Mesenchymal stem cell (in vitro differentiated cells and primary cell): Measurements from ENCODE around the gene ACSF2.

Source experiments
- DNase-seq: peaks from one replicate; pipeline ENCODE4 v3.0.0-alpha.2; 2013
- H2AFZ ChIP-seq: one replicate; pipeline ENCODE4 v1.6.1; 2013; ENCODE audit warnings: low read depth, mild to moderate bottlenecking, control low read depth, inconsistent platforms, low read length, moderate library complexity
- H2AK5ac ChIP-seq: 2 replicates; pipeline ENCODE4 v1.6.1; 2013; ENCODE audit warnings: low read length, moderate library complexity, mild to moderate bottlenecking, inconsistent platforms; ENCODE audit not compliant: severe bottlenecking
- H2BK120ac ChIP-seq: one replicate; pipeline ENCODE4 v1.6.1; 2013; ENCODE audit warnings: low read depth, mild to moderate bottlenecking, inconsistent platforms, low read length, moderate library complexity
- H2BK12ac ChIP-seq, 2 experiments: one replicate each; pipeline ENCODE4 v1.6.1; 2013; ENCODE audit warnings: inconsistent platforms in 2 of 2, low read length in 2 of 2, mild to moderate bottlenecking in 2 of 2, moderate library complexity in 2 of 2, control low read depth in 1 of 2
- H2BK15ac ChIP-seq: one replicate; pipeline ENCODE4 v1.6.1; 2013; ENCODE audit warnings: mild to moderate bottlenecking, low read depth, inconsistent platforms; ENCODE audit not compliant: poor library complexity, severe bottlenecking
- H2BK5ac ChIP-seq: 2 replicates; pipeline ENCODE4 v1.6.1; 2013; ENCODE audit warnings: low read depth, mild to moderate bottlenecking, low read length, control low read depth, inconsistent platforms; ENCODE audit not compliant: poor library complexity, severe bottlenecking
- H3K14ac ChIP-seq, 2 experiments: one replicate each; pipeline ENCODE4 v1.6.1; 2013; ENCODE audit warnings: inconsistent platforms in 2 of 2, low read length in 2 of 2, control low read depth in 1 of 2, mild to moderate bottlenecking in 1 of 2, moderate library complexity in 1 of 2
- H3K18ac ChIP-seq, 2 experiments: one replicate each; pipeline ENCODE4 v1.6.1; 2013; ENCODE audit warnings: inconsistent platforms in 2 of 2, low read length in 2 of 2, control low read depth in 1 of 2, low read depth in 1 of 2, mild to moderate bottlenecking in 1 of 2
- H3K23ac ChIP-seq, 2 experiments: one replicate each; pipeline ENCODE4 v1.6.1; 2013; ENCODE audit warnings: inconsistent platforms in 2 of 2, low read length in 2 of 2, mild to moderate bottlenecking in 2 of 2, moderate library complexity in 2 of 2, control low read depth in 1 of 2
- H3K27ac ChIP-seq: 2 replicates; pipeline ENCODE4 v1.5.1; 2013; ENCODE audit warnings: mild to moderate bottlenecking, moderate library complexity, low read length, control low read depth, inconsistent platforms; ENCODE audit not compliant: poor library complexity, severe bottlenecking
- H3K27me3 ChIP-seq, 2 experiments: 2 replicates each; pipeline versions ENCODE4 v1.6.1 to v1.7.0; 2013; ENCODE audit warnings: low read length in 2 of 2, mild to moderate bottlenecking in 2 of 2, moderate library complexity in 2 of 2, control low read depth in 1 of 2, inconsistent platforms in 1 of 2; ENCODE audit not compliant: control insufficient read depth in 1 of 2, insufficient read depth in 1 of 2
- H3K36me3 ChIP-seq, 2 experiments: 2 replicates each; pipeline versions ENCODE4 v1.6.1 to v1.7.0; 2013; ENCODE audit warnings: low read length in 2 of 2, control low read depth in 1 of 2, inconsistent platforms in 1 of 2, low read depth in 1 of 2, mild to moderate bottlenecking in 1 of 2; ENCODE audit not compliant: insufficient read depth in 2 of 2, control insufficient read depth in 1 of 2
- H3K4ac ChIP-seq, 2 experiments: one replicate each; pipeline ENCODE4 v1.6.1; 2013; ENCODE audit warnings: inconsistent platforms in 2 of 2, low read length in 2 of 2, mild to moderate bottlenecking in 2 of 2, moderate library complexity in 2 of 2, control low read depth in 1 of 2, low read depth in 1 of 2
- H3K4me1 ChIP-seq: 2 replicates; pipeline ENCODE4 v1.6.1; 2013; ENCODE audit warnings: low read depth, low read length, control low read depth; ENCODE audit not compliant: control insufficient read depth, insufficient read depth
- H3K4me2 ChIP-seq: 2 replicates; pipeline ENCODE4 v1.6.1; 2013; ENCODE audit warnings: low read length, mild to moderate bottlenecking, inconsistent platforms; ENCODE audit not compliant: poor library complexity, severe bottlenecking
- H3K4me3 ChIP-seq, 2 experiments: 2 replicates each; pipeline versions ENCODE4 v1.5.1 to v1.7.0; 2013; ENCODE audit warnings: low read length in 2 of 2, mild to moderate bottlenecking in 2 of 2, control low read depth in 1 of 2, low read depth in 1 of 2; ENCODE audit not compliant: insufficient read depth in 1 of 2
- H3K79me1 ChIP-seq: replicated peaks from 2 replicates; pipeline ENCODE4 v1.6.1; 2013; ENCODE audit warnings: mild to moderate bottlenecking, control low read depth, low read length, inconsistent platforms; ENCODE audit not compliant: poor library complexity, severe bottlenecking
- H3K9ac ChIP-seq: 2 replicates; pipeline ENCODE4 v1.7.0; 2013; ENCODE audit warnings: mild to moderate bottlenecking, low read length, moderate library complexity
- H3K9me3 ChIP-seq: 2 replicates; pipeline ENCODE4 v1.7.0; 2013; ENCODE audit warnings: mild to moderate bottlenecking, low read length; ENCODE audit not compliant: control insufficient read depth
- H4K8ac ChIP-seq: one replicate; pipeline ENCODE4 v1.6.1; 2013; ENCODE audit warnings: inconsistent platforms, mild to moderate bottlenecking, low read length, moderate library complexity
- H4K91ac ChIP-seq: one replicate; pipeline ENCODE4 v1.6.1; 2013; ENCODE audit warnings: mild to moderate bottlenecking, low read length, inconsistent platforms
- WGBS: methylation state at CpG from one replicate; pipeline ENCODE4 v1.1.7; 2013; ENCODE audit warnings: mixed read lengths; 5-methylcytosine and 5-hydroxymethylcytosine counted together

Gene ACSF2

DNA sequence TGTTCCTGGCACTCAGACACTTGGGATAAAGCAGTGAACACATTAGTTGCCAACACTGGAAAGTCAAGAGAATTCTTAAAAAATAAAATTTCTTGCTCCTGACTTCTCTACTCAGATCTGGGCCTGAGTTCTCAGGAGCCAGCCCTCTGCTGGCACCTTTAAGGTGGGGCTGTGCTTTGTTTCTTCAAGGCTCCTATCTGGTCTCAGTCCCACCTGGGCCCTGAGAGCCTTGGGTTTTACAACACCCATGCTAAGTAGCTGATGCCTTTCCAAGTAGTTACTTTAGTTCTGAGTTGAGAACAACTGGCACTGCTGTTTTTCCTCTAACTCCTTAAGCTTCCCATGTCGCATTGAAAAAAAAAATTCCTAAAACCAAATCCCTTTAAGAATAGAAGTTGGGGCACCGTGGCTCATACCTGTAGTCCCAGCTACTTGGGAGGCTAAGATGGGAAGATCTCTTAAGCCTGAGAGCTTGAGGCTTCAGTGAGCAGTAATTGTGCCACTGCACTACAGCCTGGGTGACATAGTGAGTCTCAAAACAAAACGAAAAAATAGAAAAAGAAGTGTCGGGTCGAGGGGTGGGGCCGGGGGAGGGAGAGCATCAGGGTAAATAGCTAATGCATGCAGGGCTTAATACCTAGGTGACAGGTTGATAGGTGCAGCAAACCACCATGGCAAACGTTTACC lies 26.1 kb downstream of the ACSF2 start:
- Histone ChIP-seq H2AFZ (no peak overlapping the region), H3K27me3 (no peaks in the 10 kb centered on the region), H3K9me3 (no peaks in the 10 kb centered on the region), H4K91ac (no peak overlapping the region), H3K4me1 (no peaks in the 10 kb centered on the region), H3K36me3 (peaks cover 0 to 11% of the 10 kb centered on the region in 2 experiments), H3K14ac (no peak overlapping the region), H3K4me2 (no peak overlapping the region), H3K27ac (no peak overlapping the region), H3K4me3 (no peak overlapping the region), H2AK5ac (no peak overlapping the region), H3K18ac (no peak overlapping the region), H3K9ac (no peak overlapping the region), H3K4ac (no peak overlapping the region), H2BK12ac (no peak overlapping the region), H3K79me1 (peaks cover 12% of the 10 kb centered on the region), H2BK5ac (no peak overlapping the region), H2BK15ac (no peak overlapping the region), H2BK120ac (no peak overlapping the region), H3K23ac (no peak overlapping the region), H4K8ac (no peak overlapping the region)
- DNase-seq, result no peak
- WGBS, result 94% methylated on average over 7 of the region's 7 CpGs

DNA sequence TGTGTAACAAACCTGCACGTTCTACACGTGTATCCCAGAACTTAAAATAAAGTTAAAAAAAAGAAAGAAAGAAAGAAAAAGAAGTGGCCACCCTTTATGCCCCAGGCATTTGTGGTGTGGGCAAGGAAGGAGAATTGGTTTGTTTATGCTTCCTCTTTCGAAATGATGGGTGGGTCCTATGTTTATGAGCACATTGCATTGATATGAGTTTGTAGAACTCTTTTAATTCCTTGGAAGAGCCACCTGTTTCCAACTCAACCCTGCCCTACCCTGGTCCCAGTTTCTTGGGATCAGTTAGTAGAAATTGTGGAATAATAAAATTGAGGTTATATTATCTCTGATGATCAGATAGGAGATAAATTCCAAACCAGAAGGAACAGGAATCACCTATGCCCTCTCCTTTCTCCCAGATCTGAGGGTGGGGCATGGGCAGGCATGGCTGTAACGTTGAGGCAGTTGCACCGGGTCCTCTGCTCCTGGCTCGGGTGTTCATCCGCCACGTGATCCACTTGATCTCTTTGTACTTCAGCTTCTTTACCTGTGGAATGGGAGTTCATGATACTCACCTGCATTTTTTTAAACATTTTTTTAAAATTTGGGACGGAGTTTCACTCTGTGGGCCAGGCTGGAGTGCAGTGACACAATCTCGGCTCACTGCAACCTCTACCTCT lies 26.7 kb downstream of the ACSF2 start:
- Histone ChIP-seq H2BK120ac (no peak overlapping the region), H2BK15ac (no peak overlapping the region), H3K23ac (no peak overlapping the region), H2AK5ac (no peak overlapping the region), H3K9ac (no peak overlapping the region), H3K4me3 (no peak overlapping the region), H3K36me3 (peaks cover 0 to 11% of the 10 kb centered on the region in 2 experiments), H4K8ac (no peak overlapping the region), H2BK5ac (no peak overlapping the region), H3K4me1 (no peaks in the 10 kb centered on the region), H3K4ac (no peak overlapping the region), H2AFZ (no peak overlapping the region), H3K4me2 (no peak overlapping the region), H3K27ac (no peak overlapping the region), H3K79me1 (peaks cover 10% of the 10 kb centered on the region), H4K91ac (no peak overlapping the region), H3K9me3 (no peaks in the 10 kb centered on the region), H3K14ac (no peak overlapping the region), H2BK12ac (no peak overlapping the region), H3K27me3 (no peaks in the 10 kb centered on the region), H3K18ac (no peak overlapping the region)
- WGBS, result 93% methylated on average over 10 of the region's 10 CpGs
- DNase-seq, result peak; percentile 22

DNA sequence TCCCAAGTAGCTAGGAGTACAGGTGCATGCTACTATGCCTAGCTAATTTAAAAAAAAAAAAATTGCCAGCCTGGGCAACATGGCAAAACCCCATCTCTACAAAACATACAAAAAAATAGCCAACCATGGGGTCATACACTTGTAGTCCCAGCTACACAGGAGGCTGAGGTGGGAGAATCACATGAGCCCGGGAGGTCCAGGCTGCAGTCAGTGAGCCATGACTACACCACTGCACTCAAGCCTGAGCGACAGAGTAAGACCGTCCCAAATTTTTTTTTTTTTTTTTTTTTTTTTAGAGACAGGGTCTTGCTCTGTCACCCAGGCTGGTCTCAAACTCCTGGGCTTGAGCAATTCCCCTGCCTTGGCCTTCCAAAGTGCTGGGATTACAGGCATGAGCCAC lies 27.9 kb downstream of the ACSF2 start:
- 92% methylated on average over 3 of the region's 3 CpGs for WGBS
- H3K23ac ChIP-seq, result no peak overlapping the region

DNA sequence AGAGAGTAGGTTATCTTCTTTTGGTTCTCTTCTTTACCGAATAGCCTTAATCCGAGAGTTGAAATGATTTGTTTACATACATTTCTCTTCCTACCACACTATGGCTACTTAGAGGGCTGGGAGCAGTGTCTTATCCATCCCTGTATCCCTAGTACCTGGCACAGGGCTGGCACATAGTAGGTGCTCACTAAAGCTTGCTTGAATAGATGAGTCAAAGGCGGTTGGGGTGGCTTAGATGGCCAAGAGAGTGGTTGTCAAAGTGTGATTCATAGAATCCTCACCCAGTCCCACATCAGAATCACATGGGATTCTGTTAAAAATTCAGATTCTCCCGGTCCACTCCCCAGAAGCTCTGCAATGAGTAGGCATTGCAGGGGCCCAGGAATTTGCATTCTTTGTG lies 31.6 kb downstream of the ACSF2 start:
- no peak overlapping the region for H3K4me2 ChIP-seq
- no peak overlapping the region for H3K4ac ChIP-seq
- H3K9me3 ChIP-seq, result no peaks in the 10 kb centered on the region
- H2BK5ac ChIP-seq, result no peak overlapping the region
- H3K23ac ChIP-seq, result no peak overlapping the region
- no peak overlapping the region for H3K14ac ChIP-seq
- no peak overlapping the region for H2BK120ac ChIP-seq
- H3K9ac ChIP-seq, result no peak overlapping the region
- no peaks in the 10 kb centered on the region for H3K27me3 ChIP-seq
- no peak overlapping the region for H3K18ac ChIP-seq
- no peak overlapping the region for H2BK15ac ChIP-seq
- H4K8ac ChIP-seq, result no peak overlapping the region
- no peak overlapping the region for H4K91ac ChIP-seq
- 97% methylated on average over 3 of the region's 4 CpGs for WGBS
- H2AFZ ChIP-seq, result no peak overlapping the region
- H2AK5ac ChIP-seq, result no peak overlapping the region
- H3K36me3 ChIP-seq, result peaks cover 0 to 34% of the 10 kb centered on the region in 2 experiments
- peaks cover 3% of the 10 kb centered on the region for H3K79me1 ChIP-seq
- H3K27ac ChIP-seq, result no peak overlapping the region
- H3K4me1 ChIP-seq, result peaks cover 8% of the 10 kb centered on the region
- no peak overlapping the region for H2BK12ac ChIP-seq
- H3K4me3 ChIP-seq, result no peak overlapping the region
- DNase-seq, result no peak

More for the DNA sequence above, 27.9 kb downstream of the ACSF2 start:
- no peak overlapping the region for H4K91ac ChIP-seq
- H2BK15ac ChIP-seq, result no peak overlapping the region
- H3K36me3 ChIP-seq, result peaks cover 0 to 11% of the 10 kb centered on the region in 2 experiments
- peaks cover 6% of the 10 kb centered on the region for H3K79me1 ChIP-seq
- no peak overlapping the region for H2AFZ ChIP-seq
- H3K4me1 ChIP-seq, result peaks cover under 1% of the 10 kb centered on the region
- H3K14ac ChIP-seq, result no peak overlapping the region
- H3K18ac ChIP-seq, result no peak overlapping the region
- no peak overlapping the region for H2BK120ac ChIP-seq
- no peaks in the 10 kb centered on the region for H3K27me3 ChIP-seq
- H3K4me2 ChIP-seq, result no peak overlapping the region
- no peak overlapping the region for H3K27ac ChIP-seq
- no peak overlapping the region for H2AK5ac ChIP-seq
- no peak overlapping the region for H2BK5ac ChIP-seq
- H3K4me3 ChIP-seq, result no peak overlapping the region
- H2BK12ac ChIP-seq, result no peak overlapping the region
- H3K9ac ChIP-seq, result no peak overlapping the region
- DNase-seq, result no peak
- H4K8ac ChIP-seq, result no peak overlapping the region
- H3K4ac ChIP-seq, result no peak overlapping the region
- H3K9me3 ChIP-seq, result no peaks in the 10 kb centered on the region
